NCI-H510A (cell line): ENCODE measurements around the gene ARHGAP8.
"Not testable (repeated sequence)": the region's sequence is repeated elsewhere in the genome, so short reads cannot be mapped to it uniquely, and the experiment has no call there.

Experiments
- DNase-seq: peaks from one replicate; lab custom pipeline; 2025; lab: John Stamatoyannopoulos, UW

ARHGAP8 gene

DNA sequence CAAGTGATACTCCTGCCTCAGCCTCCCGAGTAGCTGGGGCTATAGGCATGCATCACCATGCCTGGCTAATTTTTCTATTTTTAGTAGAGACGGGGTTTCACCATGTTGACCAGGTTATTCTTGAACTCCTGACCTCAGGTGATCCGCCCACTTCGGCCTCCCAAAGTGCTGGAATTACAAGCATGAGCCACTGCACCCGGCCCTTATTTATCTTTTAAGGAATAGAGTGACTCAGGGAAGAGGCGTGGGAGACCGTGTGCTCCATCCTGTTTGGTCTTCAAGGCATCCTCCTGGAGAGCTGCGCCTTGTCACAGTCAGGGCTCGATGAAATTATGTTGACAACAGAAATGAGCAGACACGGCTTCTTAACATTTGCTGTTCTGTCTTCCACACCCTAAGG lies 12.7 kb upstream of the ARHGAP8 start:
- DNase-seq, result not testable (repeated sequence)

DNA sequence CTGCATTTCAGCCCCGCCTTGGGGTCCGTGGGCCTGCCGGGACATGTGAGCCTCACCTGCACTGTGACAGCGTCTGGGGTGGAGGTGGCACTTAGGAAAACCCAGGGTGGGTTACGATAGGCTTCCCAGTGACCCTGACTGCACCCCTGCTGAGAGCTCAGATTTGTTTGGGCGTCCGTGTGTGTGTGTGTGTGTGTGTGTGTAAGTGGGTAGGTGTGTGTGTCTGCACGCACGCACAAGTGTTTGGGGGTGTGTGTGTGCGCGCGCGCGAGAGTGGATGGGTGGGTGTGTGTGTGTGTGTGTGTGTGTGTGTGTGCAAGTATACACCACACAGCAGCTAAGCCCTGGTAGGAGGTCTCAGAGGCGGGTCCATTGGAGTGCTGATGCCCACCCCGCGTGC lies 12.1 kb upstream of the ARHGAP8 start:
- no peak for DNase-seq

DNA sequence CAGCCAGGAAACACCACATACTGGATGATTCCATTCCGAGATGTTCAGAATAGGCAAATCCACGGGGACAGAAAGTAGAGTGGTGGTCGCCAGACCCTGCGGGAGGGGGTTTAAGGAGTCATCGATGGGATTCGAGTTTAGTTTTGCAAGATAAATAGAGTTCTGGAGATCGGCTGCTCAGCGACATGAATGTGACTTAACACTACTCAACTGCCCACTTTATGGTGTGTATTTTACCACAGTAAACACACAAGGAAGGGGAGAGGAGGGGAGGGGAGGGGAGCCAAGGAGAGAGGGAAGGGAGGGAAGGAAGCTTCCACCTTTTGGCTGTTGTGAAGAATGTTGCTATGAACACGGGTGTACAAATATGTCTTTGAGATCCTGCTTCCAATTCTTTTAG lies 10.4 kb upstream of the ARHGAP8 start:
- no peak for DNase-seq

- DNase-seq, result no peak
Measured at GRCh38 chr22:44743247-44743646, 9.1 kb upstream of the ARHGAP8 start.

- DNase-seq, result no peak
Measured at GRCh38 chr22:44743804-44744211, 8.6 kb upstream of the ARHGAP8 start.

DNA sequence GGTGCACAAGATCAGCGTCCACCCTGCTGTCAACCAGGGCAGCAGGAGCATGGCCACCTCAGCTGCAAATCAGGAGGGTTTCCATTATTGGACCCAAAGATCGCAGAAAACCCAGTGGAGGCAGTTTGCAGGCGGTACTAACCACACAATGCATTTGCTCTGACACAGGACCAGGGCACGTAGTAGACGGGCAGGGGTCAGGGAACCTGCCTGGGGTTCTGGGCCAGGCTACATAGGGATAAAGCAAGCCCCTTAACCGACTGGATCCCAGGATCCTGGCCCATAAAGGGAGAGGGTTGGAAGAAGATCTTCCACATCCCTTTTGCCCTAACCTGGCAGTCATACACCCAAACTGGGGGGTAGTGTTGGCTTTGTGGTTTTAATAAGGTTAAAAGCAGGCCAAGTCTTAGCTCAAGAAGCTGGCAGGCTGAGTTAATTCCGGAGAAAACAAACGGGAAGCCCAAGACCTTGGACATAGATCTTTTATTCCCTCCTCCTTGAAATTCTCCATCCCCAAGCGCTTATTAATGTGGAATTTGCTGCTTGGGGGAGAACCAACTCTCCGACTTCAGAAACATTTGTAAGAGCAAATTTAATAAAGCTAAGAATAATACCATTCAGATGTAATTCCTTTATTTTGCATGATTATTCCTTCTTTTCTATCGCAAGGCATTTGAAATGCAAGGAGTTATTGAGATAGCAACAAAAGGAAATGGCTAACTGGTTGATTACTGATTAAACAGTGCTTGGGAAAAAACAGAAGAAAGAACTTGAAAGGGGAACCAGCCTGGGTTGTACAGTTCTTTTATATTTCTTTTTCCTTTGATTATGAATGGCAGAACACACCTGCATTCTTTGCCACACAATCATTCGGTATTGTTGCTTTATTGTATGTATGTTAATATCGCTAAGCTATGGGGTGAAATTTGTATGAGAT lies 6.3 kb upstream of the ARHGAP8 start:
- no peak for DNase-seq

DNA sequence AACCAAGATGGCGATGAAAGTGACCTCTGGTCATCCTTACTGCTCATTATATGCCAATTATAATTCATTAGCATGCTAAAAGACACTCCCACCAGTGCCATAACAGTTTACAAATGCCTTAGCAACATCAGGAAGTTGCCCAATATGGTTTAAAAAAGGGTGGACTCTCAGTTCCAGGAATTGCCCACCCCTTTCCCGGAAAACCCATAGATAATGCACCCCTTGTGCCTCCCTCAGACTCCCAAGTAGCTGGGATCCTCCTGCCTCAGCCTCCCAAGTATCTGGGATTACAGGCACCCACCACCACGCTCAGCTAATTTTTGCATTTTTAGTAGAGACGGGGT lies 4.6 kb upstream of the ARHGAP8 start:
- DNase-seq, result not testable (repeated sequence)

DNA sequence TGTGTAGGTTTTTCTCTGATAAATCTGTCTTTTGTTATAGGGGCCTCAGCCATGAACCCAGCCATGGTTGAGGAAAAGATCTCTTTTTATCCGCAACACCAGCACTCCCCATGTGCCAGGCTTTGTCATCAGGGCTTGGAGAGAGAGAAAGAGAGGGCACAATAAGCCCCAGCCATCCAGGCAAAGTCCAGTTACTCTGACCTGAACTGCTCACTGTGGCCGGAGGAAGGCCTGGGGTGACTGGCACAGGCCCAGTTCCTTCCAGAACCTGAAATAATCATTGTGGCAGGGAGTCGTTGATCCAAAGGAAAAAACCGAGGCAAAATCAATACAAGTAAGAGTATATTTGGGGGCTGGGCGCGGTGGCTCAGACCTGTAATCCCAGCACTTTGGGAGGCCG lies 3.9 kb upstream of the ARHGAP8 start:
- DNase-seq, result no peak

DNA sequence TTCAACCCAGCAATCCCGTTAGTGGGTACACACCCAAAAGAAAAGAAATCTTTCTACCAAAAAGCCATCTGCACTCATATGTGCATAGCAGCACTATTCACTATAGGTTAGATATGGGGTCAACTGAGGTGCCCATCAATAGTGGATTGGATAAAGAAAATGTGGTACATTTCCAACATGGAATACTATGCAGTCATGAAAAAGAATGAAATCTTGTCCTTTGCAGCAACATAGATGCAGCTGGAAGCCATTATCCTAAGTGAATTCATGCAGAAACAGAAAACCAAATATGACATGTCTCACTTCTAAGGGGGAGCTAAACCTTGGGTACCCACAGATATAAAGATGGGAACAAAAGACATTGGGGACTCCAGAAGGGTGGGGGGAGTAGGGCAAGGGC lies 1.9 kb upstream of the ARHGAP8 start:
- DNase-seq, result no peak

DNA sequence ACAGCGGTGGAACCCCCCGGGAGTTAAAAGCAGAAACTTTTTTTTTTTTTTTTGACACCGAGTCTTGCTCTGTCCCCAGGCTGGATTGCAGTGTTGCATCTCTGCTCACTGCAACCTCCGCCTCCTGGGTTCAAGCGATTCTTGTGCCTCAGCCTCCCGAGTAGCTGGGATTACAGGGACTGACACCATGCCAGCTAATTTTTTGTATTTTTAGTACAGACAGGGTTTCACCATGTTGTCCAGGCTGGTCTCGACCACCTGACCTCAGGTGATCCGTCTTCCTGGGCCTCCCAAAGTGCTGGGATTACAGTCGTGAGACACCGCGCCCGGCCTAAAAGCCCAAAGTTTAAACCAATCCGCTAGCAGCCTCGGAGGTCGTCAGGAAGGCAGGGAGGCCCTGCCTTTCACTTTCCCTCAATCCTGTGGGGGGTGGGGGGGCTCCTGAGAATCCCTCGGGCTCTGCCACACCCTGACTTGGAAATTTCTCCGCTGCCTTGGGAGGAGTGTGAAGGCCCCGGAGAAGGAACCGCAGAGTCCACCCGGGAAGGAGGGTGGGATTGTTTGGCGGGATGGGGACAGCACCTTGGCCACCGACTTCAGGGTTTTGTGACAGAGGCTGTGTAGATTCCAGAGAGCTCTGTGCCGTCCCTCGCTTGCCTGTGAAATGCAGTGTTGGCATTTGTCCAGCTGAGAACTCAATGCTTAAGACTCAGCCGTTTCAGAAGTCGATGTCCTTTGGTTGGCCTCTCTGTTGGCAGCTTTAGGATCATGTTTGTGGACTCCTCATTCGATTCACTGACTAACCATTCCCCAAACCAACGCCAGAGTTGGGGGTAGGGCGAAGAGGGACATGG lies 1.0 kb downstream of the ARHGAP8 start:
- no peak for DNase-seq

DNA sequence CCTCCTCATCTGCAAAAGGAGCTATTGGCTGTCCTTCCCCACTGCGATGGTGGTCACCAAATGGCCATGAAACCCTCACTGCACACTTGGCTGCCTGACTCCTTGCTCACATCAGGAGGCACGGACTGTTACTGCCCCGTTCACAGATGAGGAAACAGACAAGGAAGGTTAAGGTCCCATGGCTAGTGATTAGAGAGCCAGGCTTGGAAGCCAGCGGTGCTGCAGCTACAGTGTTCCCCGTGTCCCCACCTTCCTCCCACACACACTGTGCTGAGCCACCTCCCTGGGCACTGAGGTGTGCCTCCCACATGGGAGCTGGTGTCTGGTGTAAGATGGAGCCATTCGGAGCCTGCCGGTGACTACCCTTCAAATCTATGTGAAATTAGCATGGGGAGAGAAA lies 2.6 kb downstream of the ARHGAP8 start:
- DNase-seq, result no peak

GRCh38 chr22:44755417-44755816 lies 3.0 kb downstream of the ARHGAP8 start:
- DNase-seq, result no peak

DNA sequence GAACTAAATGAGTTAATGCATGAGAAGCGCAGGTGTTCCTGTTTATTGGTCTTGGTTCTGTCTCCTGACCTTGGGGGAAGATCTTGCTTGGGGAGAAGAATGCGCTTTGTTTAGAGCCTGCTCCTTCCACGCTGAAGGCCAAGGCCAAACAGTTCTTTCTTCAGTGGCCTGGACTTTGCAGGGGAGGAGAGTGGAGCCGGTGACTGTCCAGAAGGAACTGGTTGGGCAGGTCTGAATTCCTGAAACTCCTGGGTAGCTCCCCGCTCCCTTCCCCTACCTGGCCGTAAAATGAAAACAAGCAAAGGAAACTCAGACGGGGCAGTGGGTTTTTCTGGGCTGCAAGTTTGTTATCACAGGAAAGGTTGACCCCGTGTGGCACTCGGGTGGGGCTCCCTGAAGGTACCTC lies 3.6 kb downstream of the ARHGAP8 start:
- DNase-seq, result no peak

DNA sequence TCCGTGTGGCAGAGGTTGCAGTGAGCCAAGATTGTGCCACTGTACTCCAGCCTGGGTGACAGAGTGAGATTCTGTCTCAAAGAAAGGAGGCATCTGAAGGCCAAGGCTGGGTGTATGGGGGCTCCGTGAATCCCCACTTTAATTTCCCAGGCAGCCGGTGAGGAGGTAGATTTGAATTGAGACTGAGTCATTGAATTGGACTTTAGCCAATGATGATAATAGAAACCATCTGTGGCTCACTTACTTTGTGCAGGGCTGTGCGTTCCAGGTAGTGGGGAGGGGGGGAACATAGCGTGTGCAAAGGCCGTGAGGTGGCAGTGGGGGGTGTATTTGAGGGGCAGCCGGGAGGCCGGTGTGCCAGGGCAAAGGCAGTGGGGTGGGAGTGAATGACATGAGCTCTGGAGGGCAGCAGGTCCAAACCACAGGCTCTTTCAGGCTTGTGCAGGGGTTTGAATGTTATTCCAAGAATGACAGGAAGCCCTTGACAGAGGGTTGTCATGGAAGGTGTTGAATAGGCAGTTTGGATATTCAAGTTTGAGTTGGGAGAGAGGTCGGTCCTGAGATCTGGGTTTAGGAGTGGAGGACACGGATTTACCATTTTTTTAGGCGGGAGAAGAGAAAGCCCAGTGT lies 6.1 kb downstream of the ARHGAP8 start:
- no peak for DNase-seq

DNA sequence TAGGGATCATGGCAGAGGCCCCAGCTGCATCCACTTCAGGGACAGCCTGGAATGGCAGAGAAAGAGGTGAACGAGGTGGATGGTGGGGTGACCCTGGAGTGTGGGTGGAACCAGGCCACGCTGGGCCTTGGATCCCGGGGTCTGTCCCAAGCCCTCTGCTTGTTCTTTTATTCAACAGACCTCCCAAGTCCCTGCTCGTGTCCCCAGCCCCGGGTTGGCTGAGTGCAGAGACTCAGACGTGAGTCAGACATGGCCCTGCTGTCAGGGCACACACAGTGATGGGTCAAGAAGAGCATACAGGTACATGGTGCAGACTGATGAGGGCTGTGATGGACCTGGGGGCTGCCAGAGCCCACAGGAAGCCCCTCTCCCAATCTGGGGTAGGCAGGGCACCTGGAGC lies 6.6 kb downstream of the ARHGAP8 start:
- DNase-seq, result no peak

- DNase-seq, result no peak
Measured at GRCh38 chr22:44759430-44760310, 7.3 kb downstream of the ARHGAP8 start.

- DNase-seq, result no peak
Measured at GRCh38 chr22:44760476-44760875, 8.1 kb downstream of the ARHGAP8 start.

- DNase-seq, result no peak
Measured at GRCh38 chr22:44761025-44761424, 8.7 kb downstream of the ARHGAP8 start.

DNA sequence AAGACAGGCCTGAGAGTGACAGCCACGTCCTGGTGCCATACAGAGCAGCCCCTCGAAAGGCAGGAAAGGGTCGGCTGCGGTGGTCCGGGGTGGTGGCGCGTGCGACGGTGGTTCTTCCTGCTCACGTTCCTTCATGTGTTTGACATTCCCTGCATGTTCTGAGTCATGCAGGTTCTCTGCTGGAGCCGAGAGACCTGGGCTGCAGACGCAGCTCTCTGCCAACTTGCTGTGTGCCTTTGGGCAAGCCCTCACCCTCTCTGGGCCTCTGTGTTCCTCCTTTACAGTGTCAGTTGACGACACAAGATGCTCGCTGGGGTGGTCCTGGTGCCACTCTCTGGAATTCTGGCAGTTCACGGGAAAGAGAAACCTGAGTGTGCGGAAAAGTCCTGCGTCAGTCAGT lies 12.0 kb downstream of the ARHGAP8 start:
- DNase-seq, result no peak

DNA sequence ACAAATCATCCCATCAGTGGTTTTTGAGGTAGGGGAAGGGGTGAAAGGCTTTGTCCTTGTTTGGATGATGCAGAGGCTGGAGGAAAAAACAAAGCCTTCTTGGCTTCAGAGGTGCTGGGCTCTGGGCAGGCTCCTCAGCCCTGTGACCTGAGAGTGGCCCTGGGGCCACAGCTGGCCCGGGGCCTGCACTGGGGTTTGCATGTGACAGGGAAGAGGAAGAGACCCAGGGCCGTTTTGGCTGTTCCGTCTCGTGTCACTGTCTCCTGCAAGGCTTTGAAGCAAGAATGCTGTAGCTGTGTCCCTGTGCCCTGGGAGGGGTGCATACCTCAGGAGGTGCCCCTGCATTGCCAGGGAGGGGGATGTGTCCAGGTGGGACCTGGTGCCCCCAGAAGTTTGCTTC lies 12.6 kb downstream of the ARHGAP8 start:
- no peak for DNase-seq

DNA sequence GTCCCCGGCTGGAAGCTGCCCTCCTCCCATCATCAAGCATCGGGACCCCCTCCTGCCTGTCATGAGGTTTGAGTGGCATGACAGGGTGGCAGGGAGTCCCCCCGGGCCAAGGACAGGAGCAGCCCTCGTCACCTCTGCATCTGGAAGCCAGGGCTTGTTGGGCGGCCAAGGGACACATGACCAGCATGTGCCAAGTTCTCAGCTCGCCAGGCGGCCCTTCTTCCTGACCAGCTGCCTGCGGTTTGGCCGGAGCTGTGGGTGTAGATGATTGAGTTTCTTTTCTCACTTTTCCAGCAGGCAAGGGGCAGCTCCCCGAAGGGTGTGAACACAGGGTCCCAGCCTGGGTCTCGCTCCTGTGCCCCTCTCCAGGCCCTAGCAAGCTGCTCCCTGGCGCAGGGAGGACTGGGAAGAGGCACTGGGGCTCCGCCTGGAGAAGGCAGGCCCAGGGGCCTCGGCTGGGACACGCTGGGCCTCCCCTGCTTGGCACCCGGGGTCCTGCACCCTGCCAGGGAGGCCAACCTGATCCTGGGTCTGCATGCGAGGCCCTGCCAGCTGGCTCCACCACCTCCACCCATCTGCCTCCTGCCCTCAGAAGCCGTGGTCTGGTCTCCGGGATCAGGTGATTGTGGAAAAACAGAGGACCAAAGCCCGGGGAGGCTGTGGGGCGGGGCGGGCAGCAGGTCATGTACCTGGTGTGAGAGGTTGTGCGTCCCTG lies 13.4 kb downstream of the ARHGAP8 start:
- DNase-seq, result no peak
